DMS79 (cell line): ENCODE results near the gene KRT17.

Experiments
- DNase-seq: peaks from one replicate; lab custom pipeline; 2025; lab: John Stamatoyannopoulos, UW

The KRT17 gene

GRCh38 chr17:41624208-41625101 lies at the start of gene KRT17:
KRT17 (minus strand) TSS chr17:41624575; CDS start chr17:41624509, 66 bp downstream.
- no peak for DNase-seq

GRCh38 chr17:41672153-41672552 lies 47.8 kb upstream of the KRT17 start:
- DNase-seq = no peak

- DNase-seq = no peak
Observed at GRCh38 chr17:41667280-41668041, 43.1 kb upstream of the KRT17 start.

GRCh38 chr17:41666708-41667279 lies 42.4 kb upstream of the KRT17 start:
- peak; percentile 49 for DNase-seq

- DNase-seq = peak; percentile 88
Observed at GRCh38 chr17:41666237-41666641, 41.9 kb upstream of the KRT17 start.

GRCh38 chr17:41665566-41666236 lies 41.3 kb upstream of the KRT17 start:
- peak; percentile 78 for DNase-seq

GRCh38 chr17:41664587-41665565 lies 40.5 kb upstream of the KRT17 start:
- DNase-seq = no peak

- no peak for DNase-seq
Observed at GRCh38 chr17:41664172-41664457, 39.7 kb upstream of the KRT17 start.

- no peak for DNase-seq
Observed at GRCh38 chr17:41663451-41664171, 39.2 kb upstream of the KRT17 start.

GRCh38 chr17:41660221-41660711 lies 35.9 kb upstream of the KRT17 start:
- DNase-seq = no peak

- DNase-seq = no peak
Observed at GRCh38 chr17:41659427-41660212, 35.2 kb upstream of the KRT17 start.

- DNase-seq = no peak
Observed at GRCh38 chr17:41658846-41659245, 34.5 kb upstream of the KRT17 start.

GRCh38 chr17:41657936-41658335 lies 33.6 kb upstream of the KRT17 start:
- no peak for DNase-seq

GRCh38 chr17:41657176-41657754 lies 32.9 kb upstream of the KRT17 start:
- DNase-seq = no peak

- no peak for DNase-seq
Observed at GRCh38 chr17:41656249-41657023, 32.1 kb upstream of the KRT17 start.

GRCh38 chr17:41655611-41656111 lies 31.3 kb upstream of the KRT17 start:
- peak; percentile 72 for DNase-seq

GRCh38 chr17:41654678-41655607 lies 30.6 kb upstream of the KRT17 start:
- DNase-seq = no peak
